Astrocyte (in vitro differentiated cells and primary cell): ENCODE data around the gene WWTR1. TPM values are rescaled to one million over a fixed set of nuclear protein-coding genes. Genes with fewer than 3 reads are reported as not detected.

Source experiments
- DNase-seq: peaks from one replicate; pipeline ENCODE4 v3.0.0-alpha.2; 2010; ENCODE audit warnings: low read depth
- FAIRE-seq: peaks from 2 replicates; lab custom pipeline; 2011; peaks lifted over from hg19 to GRCh38; lab: Jason Lieb, UNC
- H2AFZ ChIP-seq: 2 replicates; pipeline ENCODE4 v1.6.0; 2012; ENCODE audit warnings: low read depth, low read length, inconsistent platforms
- H3K27ac ChIP-seq: 2 replicates; pipeline ENCODE4 v1.5.1; 2011; ENCODE audit warnings: low read depth, low read length, inconsistent platforms
- H3K27me3 ChIP-seq: 2 replicates; pipeline ENCODE4 v1.6.0; 2011; ENCODE audit warnings: low read length, inconsistent platforms; ENCODE audit not compliant: insufficient read depth
- H3K36me3 ChIP-seq: 2 replicates; pipeline ENCODE4 v1.5.1; 2011; ENCODE audit warnings: low read length, inconsistent platforms; ENCODE audit not compliant: insufficient read depth
- H3K4me1 ChIP-seq: 2 replicates; pipeline ENCODE4 v1.5.1; 2011; ENCODE audit warnings: low read length, inconsistent platforms; ENCODE audit not compliant: insufficient read depth
- H3K4me2 ChIP-seq: 2 replicates; pipeline ENCODE4 v1.6.0; 2012; ENCODE audit warnings: low read length, inconsistent platforms
- H3K4me3 ChIP-seq: 2 replicates; pipeline ENCODE4 v1.5.1; 2011; ENCODE audit warnings: low read depth, mild to moderate bottlenecking, low read length, inconsistent platforms; ENCODE audit not compliant: insufficient read depth
- H3K79me2 ChIP-seq: 2 replicates; pipeline ENCODE4 v1.6.0; 2012; ENCODE audit warnings: mild to moderate bottlenecking, low read length, inconsistent platforms; ENCODE audit not compliant: insufficient read depth
- H3K9ac ChIP-seq: 2 replicates; pipeline ENCODE4 v1.6.0; 2012; ENCODE audit warnings: mild to moderate bottlenecking, low read length, inconsistent platforms
- H3K9me3 ChIP-seq: 2 replicates; pipeline ENCODE4 v1.5.1; 2012; ENCODE audit warnings: low read depth, mild to moderate bottlenecking, low read length, inconsistent platforms; ENCODE audit not compliant: insufficient read depth
- H4K20me1 ChIP-seq: 2 replicates; pipeline ENCODE4 v1.6.0; 2012; ENCODE audit warnings: low read length, inconsistent platforms; ENCODE audit not compliant: insufficient read depth
- H3K27ac Mint-ChIP-seq: one replicate; pipeline ENCODE4 v1.8.0; 2021; ENCODE audit warnings: mild to moderate bottlenecking, mixed read lengths; ENCODE audit not compliant: unreplicated experiment
- H3K27me3 Mint-ChIP-seq: one replicate; pipeline ENCODE4 v1.8.0; 2021; ENCODE audit warnings: low read depth, mixed read lengths; ENCODE audit not compliant: unreplicated experiment
- H3K36me3 Mint-ChIP-seq: one replicate; pipeline ENCODE4 v1.8.0; 2021; ENCODE audit warnings: low read depth, mixed read lengths; ENCODE audit not compliant: unreplicated experiment
- H3K4me1 Mint-ChIP-seq: one replicate; pipeline ENCODE4 v1.8.0; 2021; ENCODE audit warnings: low read depth, mixed read lengths; ENCODE audit not compliant: unreplicated experiment
- H3K4me3 Mint-ChIP-seq: one replicate; pipeline ENCODE4 v1.8.0; 2021; ENCODE audit warnings: mild to moderate bottlenecking, moderate library complexity, mixed read lengths; ENCODE audit not compliant: unreplicated experiment
- H3K9me3 Mint-ChIP-seq: one replicate; pipeline ENCODE4 v1.8.0; 2021; ENCODE audit warnings: mild to moderate bottlenecking, mixed read lengths; ENCODE audit not compliant: unreplicated experiment
- CTCF ChIP-seq: IDR thresholded peaks from 2 replicates; pipeline ENCODE4 v1.5.1; 2011; ENCODE audit warnings: low read depth, mild to moderate bottlenecking, inconsistent platforms, low read length, moderate library complexity; ENCODE audit not compliant: insufficient read depth
- EZH2 ChIP-seq: IDR thresholded peaks from 2 replicates; pipeline ENCODE4 v1.6.1; 2012; ENCODE audit warnings: mild to moderate bottlenecking, low read length, inconsistent platforms; ENCODE audit not compliant: insufficient read depth
- total RNA-seq: library from RNA; stranded (reverse); gene quantifications from 2 replicates; pipeline ENCODE4 v1.2.1, GENCODE V29; 2021

WWTR1 gene
- total RNA-seq, 1 donor from 2014 or later: 94.3 TPM

- FAIRE-seq: no peak
- H3K4me2 ChIP-seq: no peak overlapping the region
- H3K4me1 Mint-ChIP-seq: peaks cover 11% of the 10 kb centered on the region
- H3K27me3 Mint-ChIP-seq: no peaks in the 10 kb centered on the region
- peaks cover 46% of the 10 kb centered on the region for H3K36me3 ChIP-seq
- H3K9ac ChIP-seq: no peak overlapping the region
- H3K79me2 ChIP-seq: peaks cover 28% of the 10 kb centered on the region
- H3K4me3 Mint-ChIP-seq: no peak overlapping the region
- H3K36me3 Mint-ChIP-seq: peaks cover 18% of the 10 kb centered on the region
- no peak for DNase-seq
- no peaks in the 10 kb centered on the region for H3K27me3 ChIP-seq
- no peaks in the 10 kb centered on the region for H3K9me3 ChIP-seq
- no peak overlapping the region for H2AFZ ChIP-seq
- no peak overlapping the region for H3K27ac ChIP-seq
- no peaks in the 10 kb centered on the region for H3K9me3 Mint-ChIP-seq
- peaks cover 1% of the 10 kb centered on the region for H3K4me1 ChIP-seq
- no peak for TF ChIP-seq CTCF
- TF ChIP-seq EZH2: no peak
- H3K4me3 ChIP-seq: no peak overlapping the region
- no peak overlapping the region for H3K27ac Mint-ChIP-seq
- peaks cover 15% of the 10 kb centered on the region for H4K20me1 ChIP-seq
These were observed 134.1 kb downstream of the WWTR1 start for GRCh38 chr3:149523512-149524299.

DNA sequence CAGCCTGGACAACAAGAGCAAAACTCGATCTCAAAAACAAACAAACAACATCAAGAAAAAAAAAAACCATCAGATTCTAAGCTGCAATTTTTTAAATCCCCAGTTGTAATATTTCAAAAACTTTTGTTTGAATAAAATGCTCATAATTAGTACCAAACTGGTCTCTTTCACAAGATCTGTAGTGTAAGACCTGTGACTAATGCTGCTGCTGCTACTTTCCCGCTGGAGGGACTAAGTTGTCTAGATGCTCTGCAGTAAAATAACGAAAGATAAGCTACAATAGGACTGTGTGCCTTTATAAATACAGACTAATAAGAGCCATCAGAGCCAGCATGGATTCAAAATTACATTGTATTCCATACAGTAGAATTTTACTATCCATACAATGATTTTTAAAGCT is 137.9 kb downstream of the WWTR1 start:
- peaks cover 12% of the 10 kb centered on the region for H3K36me3 Mint-ChIP-seq
- Histone ChIP-seq H3K36me3 (peaks cover 53% of the 10 kb centered on the region), H3K4me3 (no peak overlapping the region), H3K79me2 (peaks cover 5% of the 10 kb centered on the region), H4K20me1 (peaks cover 6% of the 10 kb centered on the region), H3K9ac (no peak overlapping the region), H3K4me1 (no peaks in the 10 kb centered on the region), H3K9me3 (no peaks in the 10 kb centered on the region), H3K27ac (no peak overlapping the region), H3K4me2 (no peak overlapping the region), H2AFZ (no peak overlapping the region), H3K27me3 (no peaks in the 10 kb centered on the region)
- no peaks in the 10 kb centered on the region for H3K27me3 Mint-ChIP-seq
- no peaks in the 10 kb centered on the region for H3K9me3 Mint-ChIP-seq
- TF ChIP-seq EZH2 (no peak), CTCF (no peak)
- FAIRE-seq (no peak), DNase-seq (no peak)
- no peak overlapping the region for H3K27ac Mint-ChIP-seq
- H3K4me1 Mint-ChIP-seq: no peaks in the 10 kb centered on the region
- H3K4me3 Mint-ChIP-seq: no peak overlapping the region

DNA sequence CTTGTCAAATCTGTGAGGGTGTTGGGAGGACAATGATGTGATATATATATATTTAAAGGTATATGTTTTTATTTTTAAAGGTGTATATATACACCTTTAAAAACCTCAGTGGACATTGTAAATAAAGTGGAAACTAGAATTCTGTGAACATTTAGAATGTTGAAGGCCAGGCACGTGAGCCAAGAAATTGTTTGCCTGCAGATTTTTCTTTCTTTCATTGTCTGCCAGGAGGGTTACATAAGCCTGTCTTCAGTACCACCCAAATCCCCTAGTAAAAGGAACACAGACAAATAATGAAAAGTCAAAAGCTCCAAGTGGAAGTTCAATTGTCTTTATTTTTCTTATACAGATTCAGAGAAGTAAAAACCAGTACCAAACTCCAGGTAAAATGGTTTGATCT is 140.9 kb downstream of the WWTR1 start:
- Histone ChIP-seq H3K4me3 (no peak overlapping the region), H3K79me2 (peaks cover 5% of the 10 kb centered on the region), H4K20me1 (no peaks in the 10 kb centered on the region), H3K9me3 (no peaks in the 10 kb centered on the region), H3K27me3 (no peaks in the 10 kb centered on the region), H3K4me2 (no peak overlapping the region), H2AFZ (no peak overlapping the region), H3K36me3 (peaks cover 35% of the 10 kb centered on the region), H3K4me1 (no peaks in the 10 kb centered on the region), H3K27ac (no peak overlapping the region), H3K9ac (no peak overlapping the region)
- no peaks in the 10 kb centered on the region for H3K4me1 Mint-ChIP-seq
- H3K36me3 Mint-ChIP-seq: peaks cover 5% of the 10 kb centered on the region
- no peak overlapping the region for H3K27ac Mint-ChIP-seq
- no peaks in the 10 kb centered on the region for H3K9me3 Mint-ChIP-seq
- no peak for DNase-seq
- H3K4me3 Mint-ChIP-seq: no peak overlapping the region
- FAIRE-seq: no peak
- TF ChIP-seq CTCF (no peak), EZH2 (no peak)
- H3K27me3 Mint-ChIP-seq: no peaks in the 10 kb centered on the region
